C1 segment of cervical spinal cord (tissue), 14 donors: ENCODE data around the gene CHSY3.
"Not testable (repeated sequence)": the region's sequence is repeated elsewhere in the genome, so short reads cannot be mapped to it uniquely, and the experiment has no call there.

ENCODE experiments used
- DNase-seq, 14 donors: peaks; one replicate each; lab custom pipeline; 2025; lab: John Stamatoyannopoulos, UW

The CHSY3 gene

GRCh38 chr5:130158036-130158435 is 253.8 kb downstream of the CHSY3 start:
- DNase-seq = no peak

DNA sequence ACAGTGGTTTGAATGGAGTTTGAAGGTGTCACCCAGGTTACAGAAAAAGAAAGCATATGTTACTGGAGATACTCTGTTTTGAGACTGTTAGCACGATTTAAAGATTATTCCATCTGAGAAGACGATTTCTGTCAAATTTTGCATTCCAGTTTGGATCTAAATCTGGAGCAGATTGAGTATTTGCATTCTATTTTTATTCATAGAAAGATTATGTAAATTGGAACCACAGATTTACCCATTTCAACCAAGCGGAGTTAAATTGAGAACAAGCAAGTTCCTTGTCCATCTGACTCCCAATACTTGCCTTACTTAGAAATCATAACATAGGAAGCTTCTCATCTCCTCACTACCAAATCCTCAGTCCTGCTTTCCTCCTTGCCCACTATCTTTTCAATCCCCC is 255.7 kb downstream of the CHSY3 start:
- no peak for DNase-seq

DNA sequence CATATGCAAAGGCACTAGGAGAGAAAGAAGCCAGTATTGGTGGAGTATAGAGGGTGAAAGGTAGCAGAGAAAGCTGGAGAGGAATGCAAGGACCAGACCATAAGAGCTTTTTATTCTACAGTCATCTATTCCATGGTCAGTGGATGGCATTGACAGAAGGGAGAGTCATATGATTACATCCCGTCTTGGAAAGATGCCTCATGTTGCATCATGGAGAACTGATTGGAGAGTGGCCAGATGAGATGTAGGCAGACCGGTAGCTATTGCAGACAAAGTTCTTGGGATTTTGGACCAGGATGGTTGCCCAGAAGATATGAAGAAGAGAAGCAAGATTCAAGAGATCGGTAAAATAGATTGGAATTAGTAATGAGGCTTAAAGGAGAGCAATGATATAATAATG is 260.7 kb downstream of the CHSY3 start:
- DNase-seq = no peak

- no peak for DNase-seq
Observed at GRCh38 chr5:130166839-130167490, 262.7 kb downstream of the CHSY3 start.

GRCh38 chr5:130168211-130168610 is 263.9 kb downstream of the CHSY3 start:
- no peak for DNase-seq

- no peak for DNase-seq
Observed at GRCh38 chr5:130171699-130172098, 267.4 kb downstream of the CHSY3 start.

GRCh38 chr5:130183115-130183514 is 278.9 kb downstream of the CHSY3 start:
- DNase-seq = no peak

DNA sequence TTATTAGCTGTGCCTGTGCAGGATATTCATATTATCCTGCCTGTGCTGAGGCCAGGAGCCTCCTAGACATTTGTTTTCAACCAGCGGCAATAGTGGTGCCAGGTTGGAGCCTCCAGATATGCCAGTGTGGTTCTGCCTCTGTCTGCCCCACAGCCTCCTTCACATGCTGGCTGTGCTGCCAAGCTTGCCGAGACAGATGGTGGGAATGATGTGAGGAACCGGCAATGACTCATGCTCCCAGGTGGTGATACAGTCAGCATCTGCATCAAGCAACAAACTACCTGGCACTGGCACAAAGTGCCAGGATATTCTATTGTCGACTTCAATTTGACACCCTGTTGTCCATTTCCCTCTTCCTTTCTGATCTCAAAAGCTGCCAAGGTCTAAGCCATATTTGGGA is 285.7 kb downstream of the CHSY3 start:
- DNase-seq = no peak

DNA sequence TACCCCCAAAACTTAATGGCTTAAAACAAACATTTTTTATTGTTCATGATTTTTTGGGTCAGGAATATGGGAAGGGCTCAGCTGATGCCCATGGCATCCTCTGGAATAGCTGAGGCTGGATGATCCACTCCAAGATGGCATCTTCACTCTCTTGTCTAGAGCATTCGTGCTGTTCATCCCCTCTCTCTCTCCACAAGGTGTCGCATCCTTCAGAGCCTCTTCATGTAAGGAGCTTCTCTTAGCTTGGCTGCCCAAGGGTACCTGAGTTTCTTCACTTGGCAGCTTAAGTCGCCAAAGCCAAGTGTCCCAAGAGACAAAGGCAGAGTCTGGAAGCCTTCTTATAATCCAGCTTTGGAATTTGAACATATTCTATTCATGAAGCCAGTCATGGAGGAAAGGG is 294.7 kb downstream of the CHSY3 start:
- no peak for DNase-seq

GRCh38 chr5:130206686-130207085 is 302.4 kb downstream of the CHSY3 start:
- DNase-seq = no peak

DNA sequence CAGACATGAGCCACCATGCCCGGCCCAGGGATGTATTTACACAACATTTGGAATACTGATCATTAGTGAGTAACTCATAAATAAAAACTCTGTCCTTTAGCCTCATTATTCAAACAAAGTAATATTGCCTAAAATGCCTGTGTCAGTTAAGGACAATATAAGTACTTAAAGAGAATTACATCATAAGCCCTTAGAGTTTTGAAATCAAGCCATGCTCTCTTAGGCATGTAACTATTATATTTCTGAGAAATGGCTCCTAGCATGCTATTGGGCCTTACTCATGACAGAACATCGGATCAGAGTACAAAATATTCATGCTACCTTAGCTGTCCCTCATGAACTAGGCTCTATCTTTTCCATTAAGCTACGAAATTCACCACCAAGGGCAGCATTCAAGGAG is 309.3 kb downstream of the CHSY3 start:
- no peak for DNase-seq

DNA sequence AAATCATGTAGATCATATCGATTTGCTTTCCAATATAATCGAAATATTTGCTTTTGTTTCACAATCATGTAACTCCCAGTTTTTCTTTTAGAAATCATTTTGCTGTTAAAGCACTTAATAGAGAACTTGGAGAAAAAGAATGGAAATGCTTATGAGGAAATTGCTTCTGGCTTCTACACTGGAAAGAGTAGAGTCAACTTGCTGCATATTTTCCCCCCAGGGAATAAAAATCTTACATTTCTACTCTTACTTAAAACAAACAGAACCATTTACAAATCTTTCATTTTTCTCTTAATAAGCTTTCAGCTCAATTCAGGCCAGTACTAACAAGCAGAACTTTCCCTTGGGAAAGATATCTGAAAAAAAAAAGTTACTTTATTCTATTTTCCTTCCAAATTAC is 312.0 kb downstream of the CHSY3 start:
- DNase-seq = no peak

DNA sequence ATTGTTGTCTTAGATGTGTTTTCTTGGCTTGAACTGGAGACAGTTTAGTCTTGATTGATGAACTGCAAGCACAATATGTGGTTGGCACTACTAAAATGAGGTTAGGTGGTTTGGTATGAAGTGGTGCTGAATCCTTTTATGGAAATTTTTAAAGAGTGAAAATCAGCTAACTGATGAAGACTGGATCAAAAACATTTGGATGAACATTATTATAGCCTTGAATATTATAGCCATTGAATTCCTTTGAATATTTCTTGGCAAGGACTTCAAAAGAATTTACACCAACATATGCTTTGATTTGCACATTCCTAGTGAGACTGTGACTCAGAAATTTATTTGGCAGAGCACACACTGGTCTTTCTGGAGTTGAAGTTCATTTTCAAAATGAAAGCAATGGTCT is 318.3 kb downstream of the CHSY3 start:
- no peak for DNase-seq

DNA sequence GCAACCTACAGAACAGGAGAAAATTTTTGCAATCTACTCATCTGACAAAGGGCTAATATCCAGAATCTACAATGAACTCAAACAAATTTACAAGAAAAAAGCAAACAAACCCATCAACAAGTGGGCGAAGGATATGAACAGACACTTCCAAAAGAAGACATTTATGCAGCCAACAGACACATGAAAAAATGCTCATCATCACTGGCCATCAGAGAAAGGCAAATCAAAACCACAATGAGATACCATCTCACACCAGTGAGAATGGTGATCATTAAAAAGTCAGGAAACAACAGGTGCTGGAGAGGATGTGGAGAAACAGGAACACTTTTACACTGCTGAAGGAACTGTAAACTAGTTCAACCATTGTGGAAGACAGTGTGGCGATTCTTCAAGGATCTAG is 322.3 kb downstream of the CHSY3 start:
- DNase-seq = not testable (repeated sequence)

DNA sequence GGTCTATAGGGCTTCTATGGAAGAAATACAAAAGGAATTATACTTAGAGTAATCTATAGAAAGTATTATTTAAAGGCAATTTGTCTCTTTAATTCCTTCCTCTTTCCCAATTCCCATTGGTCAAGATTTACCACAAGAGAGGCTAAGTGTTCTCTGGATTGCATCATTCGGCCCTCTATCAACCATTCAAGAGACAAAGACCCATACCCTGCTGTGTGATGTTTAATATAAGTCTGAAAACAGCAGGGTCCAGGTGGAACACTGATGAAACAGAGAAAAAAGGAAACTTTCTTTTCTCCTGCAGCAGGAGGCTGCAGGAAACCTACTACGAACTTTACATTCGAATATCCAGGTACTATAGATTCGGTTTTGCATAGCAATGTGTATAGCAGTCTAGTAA is 323.4 kb downstream of the CHSY3 start:
- no peak for DNase-seq

DNA sequence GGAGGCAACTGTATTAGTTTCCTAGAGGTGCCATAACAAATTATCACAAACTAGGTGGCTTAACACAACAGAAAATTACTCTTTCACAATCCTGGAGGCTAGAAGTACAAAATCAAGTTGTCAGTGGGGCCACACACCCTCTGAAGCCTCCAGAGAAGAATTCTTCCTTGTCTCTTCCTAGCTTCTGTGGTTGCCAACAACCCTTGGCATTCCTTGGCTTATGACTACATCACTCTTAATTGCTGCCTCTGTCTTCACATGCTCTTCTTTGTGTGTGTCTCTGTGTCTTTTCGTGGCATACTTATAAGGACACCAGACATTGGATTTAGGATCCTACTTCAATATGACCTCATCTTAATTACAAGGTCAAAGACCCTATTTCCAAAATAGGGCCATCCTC is 327.5 kb downstream of the CHSY3 start:
- no peak for DNase-seq

- no peak for DNase-seq
Observed at GRCh38 chr5:130234816-130235215, 330.6 kb downstream of the CHSY3 start.
